Parathyroid adenoma (tissue), 2 donors: ENCODE results near the gene CCPG1.

Source experiments
- H2AFZ ChIP-seq: fragments of 300-600 bp; sonication (generic); one replicate; pipeline ENCODE4 v1.7.0; 2017; ENCODE audit warnings: antibody characterized with exemption, mild to moderate bottlenecking
- H3K27ac ChIP-seq: fragments of 300-600 bp; sonication (generic); one replicate; pipeline ENCODE4 v1.7.0; 2017
- H3K27me3 ChIP-seq: fragments of 300-600 bp; sonication (generic); one replicate; pipeline ENCODE4 v1.7.0; 2017; ENCODE audit warnings: low read length; ENCODE audit not compliant: control insufficient read depth, insufficient read depth
- H3K36me3 ChIP-seq: fragments of 300-600 bp; sonication (generic); one replicate; pipeline ENCODE4 v1.7.0; 2017; ENCODE audit warnings: low read length; ENCODE audit not compliant: control insufficient read depth, insufficient read depth
- H3K4me1 ChIP-seq: fragments of 300-600 bp; sonication (generic); one replicate; pipeline ENCODE4 v1.7.0; 2017; ENCODE audit warnings: control low read depth
- H3K4me2 ChIP-seq: fragments of 300-600 bp; sonication (generic); one replicate; pipeline ENCODE4 v1.7.0; 2017; ENCODE audit warnings: low read length
- H3K4me3 ChIP-seq: fragments of 300-600 bp; sonication (generic); one replicate; pipeline ENCODE4 v1.7.0; 2017; ENCODE audit warnings: low read depth, low read length
- H3K79me2 ChIP-seq: fragments of 300-600 bp; sonication (generic); one replicate; pipeline ENCODE4 v1.7.0; 2017; ENCODE audit warnings: control low read depth
- H3K9ac ChIP-seq: fragments of 300-600 bp; sonication (generic); one replicate; pipeline ENCODE4 v1.7.0; 2017; ENCODE audit warnings: mild to moderate bottlenecking
- H3K9me3 ChIP-seq: fragments of 300-600 bp; sonication (generic); one replicate; pipeline ENCODE4 v1.7.0; 2017; ENCODE audit warnings: low read length; ENCODE audit not compliant: control insufficient read depth
- TF ChIP-seq, protein P1 (sequence below): fragments of 300-600 bp; sonication (generic); IDR thresholded peaks from one replicate; pipeline ENCODE4 v1.7.0; 2017; ENCODE audit warnings: antibody characterized with exemption, mild to moderate bottlenecking
- donor health status: primary hyperparathyroidism.

The CCPG1 gene

DNA sequence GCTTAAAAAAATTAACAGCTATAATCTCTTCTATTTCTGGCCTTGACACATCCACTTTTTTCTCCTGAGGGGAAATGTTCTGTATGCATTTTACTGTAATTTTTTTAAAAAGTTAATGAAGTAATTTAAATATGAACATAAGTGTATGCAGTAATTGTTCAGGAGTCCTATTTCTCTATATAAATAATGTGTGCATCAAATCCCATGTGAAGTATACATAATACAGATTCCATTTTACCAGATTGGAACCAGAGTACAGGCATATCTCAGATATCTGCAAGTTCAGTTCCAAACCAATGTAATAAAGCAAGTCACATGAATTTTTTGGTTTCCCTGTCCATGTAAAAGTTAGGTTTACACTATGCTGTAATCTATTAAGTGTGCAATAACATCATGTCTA is 26.6 kb downstream of the CCPG1 start:
- H2AFZ ChIP-seq, result no peak overlapping the region
- H3K27ac ChIP-seq, result no peak overlapping the region
- H3K9ac ChIP-seq, result no peak overlapping the region
- H3K79me2 ChIP-seq, result no peaks in the 10 kb centered on the region
- no peaks in the 10 kb centered on the region for H3K27me3 ChIP-seq
- TF ChIP-seq, protein P1, sequence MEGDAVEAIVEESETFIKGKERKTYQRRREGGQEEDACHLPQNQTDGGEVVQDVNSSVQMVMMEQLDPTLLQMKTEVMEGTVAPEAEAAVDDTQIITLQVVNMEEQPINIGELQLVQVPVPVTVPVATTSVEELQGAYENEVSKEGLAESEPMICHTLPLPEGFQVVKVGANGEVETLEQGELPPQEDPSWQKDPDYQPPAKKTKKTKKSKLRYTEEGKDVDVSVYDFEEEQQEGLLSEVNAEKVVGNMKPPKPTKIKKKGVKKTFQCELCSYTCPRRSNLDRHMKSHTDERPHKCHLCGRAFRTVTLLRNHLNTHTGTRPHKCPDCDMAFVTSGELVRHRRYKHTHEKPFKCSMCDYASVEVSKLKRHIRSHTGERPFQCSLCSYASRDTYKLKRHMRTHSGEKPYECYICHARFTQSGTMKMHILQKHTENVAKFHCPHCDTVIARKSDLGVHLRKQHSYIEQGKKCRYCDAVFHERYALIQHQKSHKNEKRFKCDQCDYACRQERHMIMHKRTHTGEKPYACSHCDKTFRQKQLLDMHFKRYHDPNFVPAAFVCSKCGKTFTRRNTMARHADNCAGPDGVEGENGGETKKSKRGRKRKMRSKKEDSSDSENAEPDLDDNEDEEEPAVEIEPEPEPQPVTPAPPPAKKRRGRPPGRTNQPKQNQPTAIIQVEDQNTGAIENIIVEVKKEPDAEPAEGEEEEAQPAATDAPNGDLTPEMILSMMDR, result no peak
- no peak overlapping the region for H3K4me2 ChIP-seq
- no peaks in the 10 kb centered on the region for H3K4me1 ChIP-seq
- no peaks in the 10 kb centered on the region for H3K9me3 ChIP-seq
- peaks cover 2% of the 10 kb centered on the region for H3K36me3 ChIP-seq
- H3K4me3 ChIP-seq, result no peak overlapping the region

DNA sequence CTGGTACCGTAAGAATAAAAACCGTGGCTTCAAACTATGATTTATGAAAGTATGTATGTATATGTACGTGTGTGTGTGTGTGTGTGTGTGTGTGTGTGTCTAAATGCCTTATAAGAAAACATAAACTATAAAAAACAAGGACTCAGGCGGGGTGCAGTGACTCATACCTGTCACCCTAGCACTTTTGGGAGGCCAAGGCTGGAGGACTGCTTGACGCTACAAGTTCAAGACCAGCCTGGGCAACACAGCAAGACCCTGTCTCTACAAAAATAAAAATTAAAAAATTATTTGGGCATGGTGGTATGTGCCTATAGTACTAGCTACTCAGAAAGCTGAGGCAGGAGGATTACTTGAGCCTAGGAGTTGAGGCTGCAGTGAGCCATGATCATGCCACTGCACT is 29.1 kb downstream of the CCPG1 start:
- Histone ChIP-seq H3K4me2 (no peak overlapping the region), H3K4me3 (no peak overlapping the region), H3K27me3 (no peaks in the 10 kb centered on the region), H3K27ac (no peak overlapping the region), H3K9me3 (no peaks in the 10 kb centered on the region), H3K9ac (no peak overlapping the region), H2AFZ (no peak overlapping the region), H3K4me1 (no peaks in the 10 kb centered on the region), H3K79me2 (no peaks in the 10 kb centered on the region), H3K36me3 (peaks cover 2% of the 10 kb centered on the region)
- TF ChIP-seq, protein P1, result no peak

- Histone ChIP-seq H2AFZ (no peak overlapping the region), H3K9me3 (no peaks in the 10 kb centered on the region), H3K79me2 (no peaks in the 10 kb centered on the region), H3K4me3 (no peak overlapping the region), H3K27ac (peak overlapping the region; percentile 32), H3K9ac (no peak overlapping the region), H3K4me2 (no peak overlapping the region), H3K27me3 (no peaks in the 10 kb centered on the region), H3K36me3 (no peaks in the 10 kb centered on the region), H3K4me1 (no peaks in the 10 kb centered on the region)
- TF ChIP-seq, protein P1, result no peak
These were observed 35.3 kb downstream of the CCPG1 start for GRCh38 chr15:55372701-55373440.

GRCh38 chr15:55366981-55367380 is 41.2 kb downstream of the CCPG1 start:
- no peak overlapping the region for H3K4me2 ChIP-seq
- no peaks in the 10 kb centered on the region for H3K36me3 ChIP-seq
- no peak overlapping the region for H3K9ac ChIP-seq
- TF ChIP-seq, protein P1, result no peak
- H3K4me3 ChIP-seq, result no peak overlapping the region
- no peaks in the 10 kb centered on the region for H3K9me3 ChIP-seq
- no peaks in the 10 kb centered on the region for H3K27me3 ChIP-seq
- H2AFZ ChIP-seq, result no peak overlapping the region
- no peak overlapping the region for H3K27ac ChIP-seq
- no peaks in the 10 kb centered on the region for H3K79me2 ChIP-seq
- no peaks in the 10 kb centered on the region for H3K4me1 ChIP-seq

DNA sequence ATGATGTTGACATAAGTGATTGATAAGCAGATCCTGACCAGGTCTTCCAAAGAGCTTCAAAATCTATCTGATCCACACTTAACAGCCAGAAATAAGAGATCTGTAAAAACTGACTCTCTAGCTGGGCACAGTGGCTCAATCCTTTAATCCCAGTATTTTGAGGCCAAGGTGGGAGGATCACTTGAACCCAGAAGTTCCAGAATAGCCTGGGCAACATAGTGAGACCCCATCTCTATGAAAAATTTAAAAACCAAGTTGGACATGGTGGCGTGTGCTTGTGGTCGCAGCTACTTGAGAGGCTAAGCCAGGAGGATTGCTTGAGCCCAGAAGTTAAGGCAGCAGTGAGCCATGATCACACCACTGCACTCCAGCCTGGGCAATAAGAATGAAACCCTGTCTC is 45.5 kb downstream of the CCPG1 start:
- no peaks in the 10 kb centered on the region for H3K27me3 ChIP-seq
- no peaks in the 10 kb centered on the region for H3K36me3 ChIP-seq
- no peak overlapping the region for H3K4me2 ChIP-seq
- H3K9me3 ChIP-seq, result no peaks in the 10 kb centered on the region
- H3K79me2 ChIP-seq, result no peaks in the 10 kb centered on the region
- TF ChIP-seq, protein P1, result no peak
- no peak overlapping the region for H3K9ac ChIP-seq
- H3K4me1 ChIP-seq, result no peaks in the 10 kb centered on the region
- H3K27ac ChIP-seq, result no peak overlapping the region
- no peak overlapping the region for H3K4me3 ChIP-seq
- no peak overlapping the region for H2AFZ ChIP-seq
